Neural cell (in vitro differentiated cells): ENCODE results near the gene FGFR4. TPM values are rescaled to one million over a fixed set of nuclear protein-coding genes. Genes with fewer than 3 reads are reported as not detected.

Source experiments
- H2AFZ ChIP-seq: fragments of 200-600, 300-800 bp; sonication (generic), shearing (Covaris generic); 2 replicates; pipeline ENCODE4 v1.6.0; 2014; ENCODE audit warnings: low read depth, mild to moderate bottlenecking, antibody characterized with exemption, low read length, moderate library complexity
- H3F3A ChIP-seq: fragments of 200-600 bp; shearing (Covaris generic); 2 replicates; pipeline ENCODE4 v1.6.1; 2016; ENCODE audit warnings: mild to moderate bottlenecking, moderate library complexity, mixed read lengths, antibody characterized with exemption, low read length; ENCODE audit not compliant: insufficient read depth, poor library complexity, severe bottlenecking
- H3K27ac ChIP-seq: fragments of 200-600, 300-800 bp; sonication (generic), shearing (Covaris generic); 2 replicates; pipeline ENCODE4 v1.5.1; 2014; ENCODE audit warnings: mild to moderate bottlenecking, low read length, moderate library complexity
- H3K27me3 ChIP-seq: fragments of 300-800, 200-600 bp; sonication (generic), shearing (Covaris generic); 2 replicates; pipeline ENCODE4 v1.6.0; 2014; ENCODE audit warnings: mild to moderate bottlenecking, low read depth, low read length, moderate library complexity; ENCODE audit not compliant: insufficient read depth
- H3K36me3 ChIP-seq: fragments of 300-800, 200-600 bp; sonication (generic), shearing (Covaris generic); 2 replicates; pipeline ENCODE4 v1.5.1; 2014; ENCODE audit warnings: mild to moderate bottlenecking, antibody characterized with exemption, low read length, moderate library complexity; ENCODE audit not compliant: insufficient read depth
- H3K4me2 ChIP-seq: fragments of 300-800, 200-600 bp; sonication (generic), shearing (Covaris generic); 2 replicates; pipeline ENCODE4 v1.6.0; 2014; ENCODE audit warnings: mild to moderate bottlenecking, low read length
- H3K4me3 ChIP-seq: fragments of 300-800, 200-600 bp; sonication (generic), shearing (Covaris generic); 2 replicates; pipeline ENCODE4 v1.5.1; 2014; ENCODE audit warnings: mild to moderate bottlenecking, low read length, moderate library complexity
- H3K79me2 ChIP-seq: fragments of 200-600 bp; shearing (Covaris generic); replicated peaks from 2 replicates; pipeline ENCODE4 v1.6.0; 2014; ENCODE audit warnings: mild to moderate bottlenecking, low read length, moderate library complexity; ENCODE audit not compliant: insufficient read depth
- H3K9ac ChIP-seq: fragments of 300-800, 200-600 bp; sonication (generic), shearing (Covaris generic); 2 replicates; pipeline ENCODE4 v1.6.1; 2016; ENCODE audit warnings: mild to moderate bottlenecking, low read length, mixed read lengths
- H3K9me2 ChIP-seq: fragments of 200-600 bp; shearing (Covaris generic); 2 replicates; pipeline ENCODE4 v1.6.1; 2016; ENCODE audit warnings: mild to moderate bottlenecking, low read length, mixed read lengths; ENCODE audit not compliant: insufficient read depth
- H3K9me3 ChIP-seq: fragments of 200-600, 300-800 bp; sonication (generic), shearing (Covaris generic); 2 replicates; pipeline ENCODE4 v1.6.1; 2016; ENCODE audit warnings: mild to moderate bottlenecking, mixed run types, low read length, moderate library complexity, mixed read lengths
- H4K20me1 ChIP-seq: fragments of 200-600 bp; shearing (Covaris generic); 2 replicates; pipeline ENCODE4 v1.6.1; 2016; ENCODE audit warnings: mild to moderate bottlenecking, mixed run types; ENCODE audit not compliant: insufficient read depth
- CTCF ChIP-seq: fragments of 450-650 bp; IDR thresholded peaks from 2 replicates; pipeline ENCODE4 v1.5.1; 2014; ENCODE audit warnings: antibody characterized with exemption, mild to moderate bottlenecking, moderate library complexity; ENCODE audit not compliant: poor library complexity, severe bottlenecking
- EP300 ChIP-seq: fragments of 450-650 bp; conservative IDR thresholded peaks from 2 replicates; pipeline ENCODE4 v1.6.1; 2014; ENCODE audit warnings: antibody characterized with exemption, mild to moderate bottlenecking, moderate library complexity; ENCODE audit not compliant: poor library complexity, severe bottlenecking
- EZH2 ChIP-seq: fragments of 200-600, 300-800 bp; shearing (Covaris generic), sonication (generic); IDR thresholded peaks from 2 replicates; pipeline ENCODE4 v1.6.1; 2014; ENCODE audit warnings: antibody characterized with exemption, low read length, borderline replicate concordance, mild to moderate bottlenecking; ENCODE audit not compliant: insufficient read depth, poor library complexity, severe bottlenecking
- MXI1 ChIP-seq: fragments of 450-650 bp; conservative IDR thresholded peaks from 2 replicates; pipeline ENCODE4 v1.6.1; 2014; ENCODE audit warnings: antibody characterized with exemption, mild to moderate bottlenecking; ENCODE audit not compliant: poor library complexity, severe bottlenecking
- POLR2AphosphoS5 ChIP-seq: IDR thresholded peaks from 2 replicates; pipeline ENCODE4 v1.6.1; 2012
- RAD21 ChIP-seq: fragments of 450-650 bp; conservative IDR thresholded peaks from 2 replicates; pipeline ENCODE4 v1.6.1; 2014; ENCODE audit warnings: antibody characterized with exemption, mild to moderate bottlenecking, moderate library complexity
- REST ChIP-seq: IDR thresholded peaks from 2 replicates; pipeline ENCODE4 v1.6.1; 2012; ENCODE audit warnings: borderline replicate concordance
- SMC3 ChIP-seq: fragments of 450-650 bp; conservative IDR thresholded peaks from 2 replicates; pipeline ENCODE4 v1.6.1; 2014; ENCODE audit warnings: antibody characterized with exemption, mild to moderate bottlenecking, moderate library complexity; ENCODE audit not compliant: poor library complexity
- TAF1 ChIP-seq: IDR thresholded peaks from 2 replicates; pipeline ENCODE4 v1.6.1; 2012; ENCODE audit warnings: low read depth
- polyA plus RNA-seq: library from polyadenylated mRNA; depleted of rRNA; stranded (reverse); fragments of >200 nt; gene quantifications from 2 replicates; pipeline ENCODE4 v1.2.3, GENCODE V29; 2014

The FGFR4 gene
- polyA plus RNA-seq, 1 donor from 2014 or later, result 14.8 TPM

- no peak for TF ChIP-seq MXI1
- TF ChIP-seq POLR2AphosphoS5, result no peak
- TF ChIP-seq RAD21, result no peak
- TF ChIP-seq SMC3, result no peak
- no peak for TF ChIP-seq EP300
- TF ChIP-seq REST, result no peak
- no peak for TF ChIP-seq EZH2
- TF ChIP-seq TAF1, result no peak
- TF ChIP-seq CTCF, result no peak
- Histone ChIP-seq H3K27me3 (peaks cover 8% of the 10 kb centered on the region), H3K4me3 (no peak overlapping the region), H3K27ac (no peak overlapping the region), H2AFZ (no peak overlapping the region), H3K9me2 (no peaks in the 10 kb centered on the region), H3F3A (no peaks in the 10 kb centered on the region), H4K20me1 (no peaks in the 10 kb centered on the region), H3K36me3 (no peaks in the 10 kb centered on the region), H3K9ac (no peak overlapping the region), H3K4me2 (no peak overlapping the region), H3K79me2 (no peaks in the 10 kb centered on the region), H3K9me3 (no peaks in the 10 kb centered on the region)
Observed at GRCh38 chr5:177089825-177090641, 3.3 kb downstream of the FGFR4 start.

- Histone ChIP-seq H3K36me3 (no peaks in the 10 kb centered on the region), H3K27ac (no peak overlapping the region)
- no peak for TF ChIP-seq REST
- TF ChIP-seq TAF1, result no peak
- TF ChIP-seq POLR2AphosphoS5, result no peak
- TF ChIP-seq RAD21, result no peak
- no peak for TF ChIP-seq CTCF
- TF ChIP-seq EP300, result no peak
- TF ChIP-seq EZH2, result no peak
- TF ChIP-seq MXI1, result no peak
- TF ChIP-seq SMC3, result no peak
Observed at GRCh38 chr5:177090813-177091212, 4.1 kb downstream of the FGFR4 start.

More at GRCh38 chr5:177090813-177091212, 4.1 kb downstream of the FGFR4 start:
- Histone ChIP-seq H4K20me1 (no peaks in the 10 kb centered on the region), H3K9me3 (no peaks in the 10 kb centered on the region), H3K27me3 (peaks cover 8% of the 10 kb centered on the region), H3K9me2 (no peaks in the 10 kb centered on the region), H3K4me2 (no peak overlapping the region), H3K9ac (no peak overlapping the region), H3K4me3 (no peak overlapping the region), H3K79me2 (no peaks in the 10 kb centered on the region), H2AFZ (no peak overlapping the region), H3F3A (no peaks in the 10 kb centered on the region)
